ENCODE data around the gene PLAAT4. TPM values are rescaled to one million over a fixed set of nuclear protein-coding genes. Genes with fewer than 3 reads are reported as not detected.

The PLAAT4 gene
- total RNA-seq, 2 donors from 2014 or later, result 11.3 to 18.2 TPM

GRCh38 chr11:63505857-63506528, 30.6 kb upstream of the PLAAT4 start, which contains the start of gene LGALS12:
Gene LGALS12 (plus strand): TSS chr11:63506084. CDS start chr11:63506459, 375 bp downstream.
- no peak within 1 kb of the TSS for H3K27ac ChIP-seq
- DNase-seq (ENCODE audit: low spot score), result no peak
- no peaks in the 10 kb centered on the region for H3K36me3 ChIP-seq
- H3K4me1 ChIP-seq, result peaks cover 0 to 24% of the 10 kb centered on the region in 2 donors
- H3K9me3 ChIP-seq, result no peaks in the 10 kb centered on the region
- H3K4me3 ChIP-seq, result no peak within 1 kb of the TSS
- no peaks in the 10 kb centered on the region for H3K27me3 ChIP-seq
- TF ChIP-seq CTCF (IDR thresholded peaks at IDR 0.05), result no peak

- Histone ChIP-seq H3K4me3 (no peak overlapping the region), H3K27me3 (no peaks in the 10 kb centered on the region), H3K9me3 (no peaks in the 10 kb centered on the region), H3K36me3 (no peaks in the 10 kb centered on the region), H3K4me1 (peaks cover 0 to 27% of the 10 kb centered on the region in 2 donors), H3K27ac (no peak overlapping the region)
- TF ChIP-seq CTCF (IDR thresholded peaks at IDR 0.05), result no peak
- no peak for DNase-seq (ENCODE audit: low spot score)
Observed at GRCh38 chr11:63506876-63507275, 29.7 kb upstream of the PLAAT4 start.

GRCh38 chr11:63507511-63507910, 29.1 kb upstream of the PLAAT4 start:
- DNase-seq (ENCODE audit: low spot score), result no peak
- Histone ChIP-seq H3K27me3 (no peaks in the 10 kb centered on the region), H3K27ac (no peak overlapping the region), H3K9me3 (no peaks in the 10 kb centered on the region), H3K36me3 (no peaks in the 10 kb centered on the region), H3K4me3 (no peak overlapping the region), H3K4me1 (peaks cover 0 to 27% of the 10 kb centered on the region in 2 donors)
- no peak for TF ChIP-seq CTCF (IDR thresholded peaks at IDR 0.05)

- Histone ChIP-seq H3K4me1 (peaks cover 0 to 27% of the 10 kb centered on the region in 2 donors), H3K9me3 (no peaks in the 10 kb centered on the region), H3K27me3 (no peaks in the 10 kb centered on the region), H3K36me3 (no peaks in the 10 kb centered on the region), H3K27ac (no peak overlapping the region), H3K4me3 (no peak overlapping the region)
- peak in 1 of 2 donors; percentile 56 for TF ChIP-seq CTCF (IDR thresholded peaks at IDR 0.05)
- DNase-seq (ENCODE audit: low spot score), result no peak
Observed at GRCh38 chr11:63508009-63508408, 28.6 kb upstream of the PLAAT4 start.

GRCh38 chr11:63508745-63509144, 27.9 kb upstream of the PLAAT4 start:
- DNase-seq (ENCODE audit: low spot score), result no peak
- no peaks in the 10 kb centered on the region for H3K36me3 ChIP-seq
- H3K4me1 ChIP-seq, result peaks cover 0 to 27% of the 10 kb centered on the region in 2 donors
- no peak for TF ChIP-seq CTCF (IDR thresholded peaks at IDR 0.05)
- H3K4me3 ChIP-seq, result no peak overlapping the region
- H3K9me3 ChIP-seq, result no peaks in the 10 kb centered on the region
- no peak overlapping the region for H3K27ac ChIP-seq
- no peaks in the 10 kb centered on the region for H3K27me3 ChIP-seq
